TTC549 (cell line): ENCODE measurements around the gene ALDH9A1.
A peak's percentile ranks its signal among the peaks of the same experiment; 100 is the strongest.
"Not testable (repeated sequence)": the region's sequence is repeated elsewhere in the genome, so short reads cannot be mapped to it uniquely, and the experiment has no call there.

Experiments used
- FAIRE-seq: peaks from 2 replicates; lab custom pipeline; 2012; peaks lifted over from hg19 to GRCh38; lab: Jason Lieb, UNC

The ALDH9A1 gene

GRCh38 chr1:165644064-165644735 lies 54.2 kb downstream of the ALDH9A1 start:
- FAIRE-seq, result no peak

GRCh38 chr1:165641231-165641987 lies 57.0 kb downstream of the ALDH9A1 start:
- FAIRE-seq, result peak; percentile 13

- FAIRE-seq, result no peak
These were observed 58.3 kb downstream of the ALDH9A1 start for GRCh38 chr1:165639821-165640623.

GRCh38 chr1:165638211-165638610 lies 60.2 kb downstream of the ALDH9A1 start:
- not testable (repeated sequence) for FAIRE-seq

DNA sequence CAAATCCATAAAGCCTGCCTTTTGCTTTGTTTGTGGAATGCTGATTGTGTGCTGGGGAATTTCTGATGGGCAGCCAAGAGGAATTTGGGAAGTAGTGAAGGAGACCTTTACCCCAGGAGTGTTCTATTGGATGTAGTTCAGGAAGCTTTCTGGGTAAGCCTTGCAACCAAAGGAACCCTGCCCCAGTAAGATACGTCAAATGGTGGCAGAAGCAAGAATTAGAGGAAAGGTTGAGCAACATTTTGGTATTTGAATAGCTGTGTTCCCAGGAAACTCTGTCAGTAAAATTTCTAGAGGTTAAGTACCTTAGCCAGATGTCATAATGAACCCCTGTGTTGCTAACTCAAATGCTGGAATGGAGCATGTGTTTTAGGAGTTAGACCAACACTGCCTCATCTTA lies 60.9 kb downstream of the ALDH9A1 start:
- FAIRE-seq, result no peak

DNA sequence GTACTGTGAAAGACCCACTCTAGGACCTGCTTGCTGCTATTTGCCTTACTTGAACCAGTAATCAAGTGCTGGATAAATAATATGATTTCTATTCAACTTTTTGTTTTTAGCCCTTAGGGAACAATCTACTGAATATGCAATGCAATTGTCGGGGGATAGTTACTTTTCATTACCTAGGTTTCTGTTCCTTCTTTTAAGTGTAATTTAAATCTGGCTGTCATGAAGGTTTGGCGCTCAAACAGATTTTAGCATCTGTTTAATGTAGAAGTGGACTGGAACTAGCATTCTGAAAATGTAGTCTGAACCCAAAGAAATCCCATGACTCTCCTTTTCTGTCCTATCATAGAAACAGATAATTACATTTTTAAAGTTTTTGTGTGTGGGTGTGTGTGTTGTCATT lies 62.5 kb downstream of the ALDH9A1 start:
- FAIRE-seq, result no peak

DNA sequence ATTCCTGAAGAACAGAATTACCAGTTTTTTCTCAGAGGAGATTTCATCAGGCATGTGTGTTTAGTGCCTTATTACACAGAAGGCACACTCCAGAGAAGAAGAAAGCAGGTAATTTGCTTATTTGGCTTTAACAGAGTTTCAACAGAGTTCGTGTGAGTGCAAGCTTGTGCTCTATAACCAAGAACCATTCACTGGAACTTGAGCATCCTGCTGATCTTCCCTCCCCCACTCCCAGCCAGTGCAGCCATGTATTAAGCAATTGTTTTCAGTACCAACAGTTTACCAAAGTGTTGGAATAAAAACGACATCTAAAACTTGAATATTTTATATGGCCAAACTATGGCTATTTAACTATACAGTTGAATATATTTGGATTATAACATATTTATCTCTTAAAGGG lies 63.0 kb downstream of the ALDH9A1 start:
- FAIRE-seq, result no peak

DNA sequence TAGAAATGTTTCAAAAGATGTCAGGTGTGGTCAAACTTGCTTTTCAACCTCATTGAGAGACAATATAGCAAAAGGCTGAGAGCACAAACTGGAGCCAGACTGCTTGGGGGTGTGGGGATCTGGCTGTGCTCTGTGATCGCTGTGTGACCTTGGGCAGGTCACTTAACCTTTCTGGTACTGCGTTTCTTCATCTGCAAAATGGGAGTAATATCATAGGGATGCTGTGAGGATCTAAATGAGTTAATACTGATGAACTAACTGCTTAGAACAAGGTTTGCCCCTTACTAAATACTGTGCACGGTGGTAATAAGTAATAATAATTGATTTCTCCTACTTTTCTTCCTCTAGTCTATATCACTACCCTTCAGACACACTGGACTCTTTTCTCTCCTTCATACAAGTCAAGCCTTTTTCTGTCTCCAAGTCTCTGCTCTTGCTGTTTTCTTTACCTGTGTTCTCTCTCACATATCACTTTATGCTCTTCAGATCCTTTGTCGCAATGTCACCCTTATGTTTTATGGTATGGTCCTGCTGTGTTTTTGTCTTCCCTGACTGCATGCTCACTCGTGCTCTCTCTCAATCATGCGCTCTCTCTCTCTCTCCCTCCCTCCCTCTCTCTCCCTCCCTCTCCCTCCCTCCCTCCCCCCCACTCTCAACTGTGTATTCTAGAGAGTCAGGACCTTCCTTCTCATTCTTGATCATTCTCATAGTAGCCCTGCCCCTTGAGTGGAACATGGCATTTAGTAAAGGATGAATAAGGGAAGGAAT lies 64.0 kb downstream of the ALDH9A1 start:
- FAIRE-seq, result no peak

- FAIRE-seq, result no peak
These were observed 64.7 kb downstream of the ALDH9A1 start for GRCh38 chr1:165633614-165634013.

- FAIRE-seq, result no peak
These were observed 65.9 kb downstream of the ALDH9A1 start for GRCh38 chr1:165632491-165632890.

- FAIRE-seq, result no peak
These were observed 66.3 kb downstream of the ALDH9A1 start for GRCh38 chr1:165632152-165632469.

GRCh38 chr1:165631342-165632151 lies 66.8 kb downstream of the ALDH9A1 start:
- FAIRE-seq, result no peak

DNA sequence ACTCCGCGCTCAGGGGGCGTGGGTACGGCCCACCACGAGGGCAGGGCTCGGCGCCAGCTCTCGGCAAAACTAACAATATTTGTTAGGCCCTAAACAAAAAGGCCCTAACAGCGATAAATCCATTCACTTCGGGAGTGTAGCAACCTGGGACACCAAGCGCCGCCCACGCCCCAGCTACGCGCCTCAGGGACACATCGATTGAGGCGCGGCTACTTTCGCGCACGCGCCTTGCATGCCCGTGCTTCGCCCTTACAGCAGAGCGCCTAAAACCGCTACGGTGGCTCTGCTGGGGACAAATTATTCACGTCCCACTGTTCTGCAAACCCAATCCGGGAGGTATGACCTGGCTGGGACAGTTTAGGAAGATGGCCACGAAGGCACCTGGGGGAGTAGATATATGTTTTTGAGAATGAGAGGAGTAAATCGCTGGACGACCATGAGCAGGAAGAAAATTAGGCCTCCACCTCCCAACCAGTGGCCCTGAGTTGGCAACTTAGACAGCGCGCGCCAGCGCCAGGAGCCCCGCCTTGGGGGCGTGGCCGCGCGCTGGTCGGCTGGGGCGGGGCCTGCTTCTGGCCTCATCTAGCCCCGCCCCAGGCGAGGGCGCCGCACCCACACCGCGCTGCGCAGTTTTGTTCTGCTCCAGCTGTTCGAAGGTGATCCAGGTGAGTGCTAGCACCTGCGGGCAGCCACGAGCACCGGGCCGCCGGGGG lies 67.6 kb downstream of the ALDH9A1 start, which contains the start of gene MGST3:
Gene MGST3 (plus strand): TSS at position 606 of the 713 bp plus-strand sequence. CDS start 18,614 bp downstream, outside the sequence.
- peak; percentile 87 for FAIRE-seq

GRCh38 chr1:165629848-165630628 lies 68.3 kb downstream of the ALDH9A1 start:
- FAIRE-seq, result no peak

GRCh38 chr1:165629151-165629550 lies 69.2 kb downstream of the ALDH9A1 start:
- no peak for FAIRE-seq

DNA sequence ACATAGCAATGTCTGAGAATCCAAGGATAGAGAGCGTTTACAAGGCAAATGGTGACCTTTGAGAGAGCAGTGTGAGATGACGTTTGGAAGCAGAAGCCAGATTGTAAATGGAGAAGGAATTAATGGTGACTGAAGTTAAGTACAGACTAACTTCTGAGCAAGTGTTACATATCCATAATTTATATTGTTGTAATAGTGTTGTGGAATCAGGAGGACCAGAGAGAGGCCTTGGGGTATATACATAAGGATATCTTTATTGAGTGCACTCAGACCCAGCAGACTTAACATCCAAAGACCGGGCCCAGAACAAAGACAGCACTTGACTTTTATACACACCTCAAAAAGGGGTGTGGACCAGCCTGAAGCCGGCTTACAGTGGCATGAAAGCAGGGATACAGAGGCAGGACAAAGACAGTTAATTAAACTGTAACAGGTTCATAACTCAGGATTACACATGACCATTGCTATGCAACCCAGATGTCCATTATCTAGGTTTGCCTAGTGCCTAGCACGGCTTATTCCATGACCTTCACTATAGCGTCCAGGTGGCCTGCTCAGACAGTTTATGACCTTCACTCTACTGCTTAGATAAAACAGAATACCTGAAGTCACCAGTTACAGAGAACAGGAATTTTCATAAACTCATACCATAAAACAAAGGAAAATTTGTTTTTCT lies 70.1 kb downstream of the ALDH9A1 start:
- no peak for FAIRE-seq

- FAIRE-seq, result no peak
These were observed 73.9 kb downstream of the ALDH9A1 start for GRCh38 chr1:165624441-165624840.

DNA sequence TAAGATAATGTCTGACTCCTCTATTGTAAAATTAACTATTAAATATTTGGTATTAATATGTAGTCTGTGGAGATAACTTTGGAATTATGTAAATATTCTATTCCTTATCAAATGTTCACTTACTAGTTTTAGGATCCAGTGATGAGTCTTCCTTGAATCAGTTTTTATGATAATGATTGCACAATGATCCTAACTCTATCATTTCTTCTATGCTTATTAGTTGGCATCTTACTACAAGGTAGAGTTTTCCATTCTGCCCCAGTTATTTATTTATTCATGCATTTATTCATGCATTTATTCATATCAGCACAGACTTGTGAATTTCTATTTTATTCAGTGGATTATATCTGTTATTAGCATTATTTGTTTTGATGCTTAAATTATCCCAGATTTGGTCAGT lies 74.7 kb downstream of the ALDH9A1 start:
- FAIRE-seq, result peak; percentile 61

GRCh38 chr1:165619647-165620151 lies 78.7 kb downstream of the ALDH9A1 start:
- no peak for FAIRE-seq
